ENCODE data around the gene SULT1A2. TPM values are rescaled to one million over a fixed set of nuclear protein-coding genes. Genes with fewer than 3 reads are reported as not detected.
"Not testable (repeated sequence)": the region's sequence is repeated elsewhere in the genome, so short reads cannot be mapped to it uniquely, and the experiment has no call there.

SULT1A2 gene
- total RNA-seq, 1 experiment from 2014 or later: not detected

GRCh38 chr16:28573738-28574718 lies 22.8 kb downstream of the SULT1A2 start:
- in situ Hi-C loops (cut with HindIII; ENCODE audit: low pct_unique_long_range_greater_than_20kb, low sequenced_read_pairs): no loop called here
- no peak for DNase-seq (ENCODE audit: low read depth, low spot score)

GRCh38 chr16:28572696-28573510 lies 23.9 kb downstream of the SULT1A2 start:
- no peak for DNase-seq (ENCODE audit: low read depth, low spot score)
- in situ Hi-C loops (cut with HindIII; ENCODE audit: low pct_unique_long_range_greater_than_20kb, low sequenced_read_pairs): no loop called here

- DNase-seq (ENCODE audit: low read depth, low spot score): no peak
- in situ Hi-C loops (cut with HindIII; ENCODE audit: low pct_unique_long_range_greater_than_20kb, low sequenced_read_pairs): no loop called here
Measured at GRCh38 chr16:28569968-28570752, 26.7 kb downstream of the SULT1A2 start.

- no peak for DNase-seq (ENCODE audit: low read depth, low spot score)
Measured at GRCh38 chr16:28569021-28569420, 27.8 kb downstream of the SULT1A2 start.

GRCh38 chr16:28567292-28567691 lies 29.6 kb downstream of the SULT1A2 start:
- no peak for DNase-seq (ENCODE audit: low read depth, low spot score)
- in situ Hi-C loops (cut with HindIII; ENCODE audit: low pct_unique_long_range_greater_than_20kb, low sequenced_read_pairs): no loop called here

More at GRCh38 chr16:28569021-28569420, 27.8 kb downstream of the SULT1A2 start:
- in situ Hi-C loops (cut with HindIII; ENCODE audit: low pct_unique_long_range_greater_than_20kb, low sequenced_read_pairs): no loop called here

- in situ Hi-C loops (cut with HindIII; ENCODE audit: low pct_unique_long_range_greater_than_20kb, low sequenced_read_pairs): not testable (repeated sequence)
Measured at GRCh38 chr16:28566233-28566925, 30.5 kb downstream of the SULT1A2 start.

GRCh38 chr16:28563218-28563617 lies 33.6 kb downstream of the SULT1A2 start:
- in situ Hi-C loops (cut with HindIII; ENCODE audit: low pct_unique_long_range_greater_than_20kb, low sequenced_read_pairs): no loop called here
- DNase-seq (ENCODE audit: low read depth, low spot score): no peak

More at GRCh38 chr16:28566233-28566925, 30.5 kb downstream of the SULT1A2 start:
- not testable (repeated sequence) for DNase-seq (ENCODE audit: low read depth, low spot score)

GRCh38 chr16:28562199-28562598 lies 34.7 kb downstream of the SULT1A2 start:
- DNase-seq (ENCODE audit: low read depth, low spot score): no peak
- in situ Hi-C loops (cut with HindIII; ENCODE audit: low pct_unique_long_range_greater_than_20kb, low sequenced_read_pairs): no loop called here

GRCh38 chr16:28561557-28562187 lies 35.2 kb downstream of the SULT1A2 start:
- no peak for DNase-seq (ENCODE audit: low read depth, low spot score)
- in situ Hi-C loops (cut with HindIII; ENCODE audit: low pct_unique_long_range_greater_than_20kb, low sequenced_read_pairs): no loop called here

GRCh38 chr16:28558456-28558855 lies 38.4 kb downstream of the SULT1A2 start:
- no peak for DNase-seq (ENCODE audit: low read depth, low spot score)
- in situ Hi-C loops (cut with HindIII; ENCODE audit: low pct_unique_long_range_greater_than_20kb, low sequenced_read_pairs): no loop called here

GRCh38 chr16:28556914-28557320 lies 39.9 kb downstream of the SULT1A2 start:
- DNase-seq (ENCODE audit: low read depth, low spot score): peak; percentile 37

GRCh38 chr16:28555561-28555960 lies 41.3 kb downstream of the SULT1A2 start:
- DNase-seq (ENCODE audit: low read depth, low spot score): no peak
- in situ Hi-C loops (cut with HindIII; ENCODE audit: low pct_unique_long_range_greater_than_20kb, low sequenced_read_pairs): no loop called here

More at GRCh38 chr16:28556914-28557320, 39.9 kb downstream of the SULT1A2 start:
- in situ Hi-C loops (cut with HindIII; ENCODE audit: low pct_unique_long_range_greater_than_20kb, low sequenced_read_pairs): no loop called here

GRCh38 chr16:28554634-28555423 lies 42.0 kb downstream of the SULT1A2 start:
- in situ Hi-C loops (cut with HindIII; ENCODE audit: low pct_unique_long_range_greater_than_20kb, low sequenced_read_pairs): no loop called here
- no peak for DNase-seq (ENCODE audit: low read depth, low spot score)

GRCh38 chr16:28553776-28554633 lies 42.8 kb downstream of the SULT1A2 start, which contains the start of gene SGF29:
Gene SGF29, plus strand, starts transcription at chr16:28553920. Its CDS starts 27,150 bp downstream, at chr16:28581070.
- in situ Hi-C loops (cut with HindIII; ENCODE audit: low pct_unique_long_range_greater_than_20kb, low sequenced_read_pairs): no loop called here
- DNase-seq (ENCODE audit: low read depth, low spot score): peak; percentile 89
